ENCODE measurements around the gene ANKRD11. TPM values are rescaled to one million over a fixed set of nuclear protein-coding genes. Genes with fewer than 3 reads are reported as not detected.

Gene ANKRD11
- total and polyA plus RNA-seq, 9 donors, result 52.1 to 188 (median 109) TPM

GRCh38 chr16:89530401-89531381 is 40.3 kb upstream of the ANKRD11 start:
- Histone ChIP-seq H3K27ac (no peak overlapping the region), H3K36me3 (no peaks in the 10 kb centered on the region), H3K4me1 (ENCODE audit: insufficient read depth) (no peaks in the 10 kb centered on the region), H3K4me3 (no peak overlapping the region), H3K27me3 (no peaks in the 10 kb centered on the region), H3K9me3 (no peaks in the 10 kb centered on the region)
- intact Hi-C loops (cut with DNase I), result no loop called here
- TF ChIP-seq, protein P1, sequence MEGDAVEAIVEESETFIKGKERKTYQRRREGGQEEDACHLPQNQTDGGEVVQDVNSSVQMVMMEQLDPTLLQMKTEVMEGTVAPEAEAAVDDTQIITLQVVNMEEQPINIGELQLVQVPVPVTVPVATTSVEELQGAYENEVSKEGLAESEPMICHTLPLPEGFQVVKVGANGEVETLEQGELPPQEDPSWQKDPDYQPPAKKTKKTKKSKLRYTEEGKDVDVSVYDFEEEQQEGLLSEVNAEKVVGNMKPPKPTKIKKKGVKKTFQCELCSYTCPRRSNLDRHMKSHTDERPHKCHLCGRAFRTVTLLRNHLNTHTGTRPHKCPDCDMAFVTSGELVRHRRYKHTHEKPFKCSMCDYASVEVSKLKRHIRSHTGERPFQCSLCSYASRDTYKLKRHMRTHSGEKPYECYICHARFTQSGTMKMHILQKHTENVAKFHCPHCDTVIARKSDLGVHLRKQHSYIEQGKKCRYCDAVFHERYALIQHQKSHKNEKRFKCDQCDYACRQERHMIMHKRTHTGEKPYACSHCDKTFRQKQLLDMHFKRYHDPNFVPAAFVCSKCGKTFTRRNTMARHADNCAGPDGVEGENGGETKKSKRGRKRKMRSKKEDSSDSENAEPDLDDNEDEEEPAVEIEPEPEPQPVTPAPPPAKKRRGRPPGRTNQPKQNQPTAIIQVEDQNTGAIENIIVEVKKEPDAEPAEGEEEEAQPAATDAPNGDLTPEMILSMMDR (IDR thresholded peaks at IDR 0.05), result no peak
- TF ChIP-seq POLR2A (IDR thresholded peaks at IDR 0.05) (no peak), EP300 (IDR thresholded peaks at IDR 0.05) (no peak)
- no peak for DNase-seq
- 88 to 90% (median 89%) methylated on average over 37 of the region's 37 CpGs for WGBS, 3 donors

DNA sequence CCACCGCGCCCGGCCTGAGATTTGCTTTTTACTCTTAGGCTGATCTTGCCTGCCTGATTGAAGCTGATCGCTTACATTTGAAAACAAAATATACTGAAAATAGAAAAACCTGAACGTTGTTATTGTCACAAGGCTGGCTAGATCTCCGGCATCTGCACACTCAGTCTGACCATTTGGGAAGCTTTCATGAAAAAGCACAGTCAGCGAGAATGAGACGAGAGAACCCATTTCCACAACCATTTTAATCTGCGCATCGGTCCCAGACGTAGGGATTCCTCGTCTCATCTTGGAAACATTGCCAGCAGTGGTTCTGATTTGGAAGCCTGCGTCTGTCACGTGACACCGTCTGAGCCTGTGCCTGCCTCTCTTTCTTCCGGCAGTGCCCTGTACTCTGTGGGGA is 38.7 kb upstream of the ANKRD11 start:
- intact Hi-C loops (cut with DNase I), result no loop called here
- Histone ChIP-seq H3K27me3 (no peaks in the 10 kb centered on the region), H3K36me3 (no peaks in the 10 kb centered on the region), H3K27ac (no peak overlapping the region), H3K4me1 (ENCODE audit: insufficient read depth) (no peaks in the 10 kb centered on the region), H3K9me3 (no peaks in the 10 kb centered on the region), H3K4me3 (no peak overlapping the region)
- DNase-seq, result no peak
- TF ChIP-seq EP300 (IDR thresholded peaks at IDR 0.05) (no peak), POLR2A (IDR thresholded peaks at IDR 0.05) (no peak)
- TF ChIP-seq, protein P1 (IDR thresholded peaks at IDR 0.05), result no peak
- WGBS, 3 donors, result 83 to 88% (median 87%) methylated on average over 16 of the region's 16 CpGs

- H3K36me3 ChIP-seq, result no peaks in the 10 kb centered on the region
- H3K4me3 ChIP-seq, result no peak overlapping the region
- no peak overlapping the region for H3K27ac ChIP-seq
- no peaks in the 10 kb centered on the region for H3K27me3 ChIP-seq
- no peak for TF ChIP-seq EP300 (IDR thresholded peaks at IDR 0.05)
- TF ChIP-seq, protein P1 (IDR thresholded peaks at IDR 0.05), result no peak
- no peaks in the 10 kb centered on the region for H3K9me3 ChIP-seq
- intact Hi-C loops (cut with DNase I), result no loop called here
- no peaks in the 10 kb centered on the region for H3K4me1 ChIP-seq (ENCODE audit: insufficient read depth)
- WGBS, 3 donors, result 78 to 81% (median 80%) methylated on average over 20 of the region's 20 CpGs
- DNase-seq, result no peak
Observed at GRCh38 chr16:89525146-89525913, 35.0 kb upstream of the ANKRD11 start.

DNA sequence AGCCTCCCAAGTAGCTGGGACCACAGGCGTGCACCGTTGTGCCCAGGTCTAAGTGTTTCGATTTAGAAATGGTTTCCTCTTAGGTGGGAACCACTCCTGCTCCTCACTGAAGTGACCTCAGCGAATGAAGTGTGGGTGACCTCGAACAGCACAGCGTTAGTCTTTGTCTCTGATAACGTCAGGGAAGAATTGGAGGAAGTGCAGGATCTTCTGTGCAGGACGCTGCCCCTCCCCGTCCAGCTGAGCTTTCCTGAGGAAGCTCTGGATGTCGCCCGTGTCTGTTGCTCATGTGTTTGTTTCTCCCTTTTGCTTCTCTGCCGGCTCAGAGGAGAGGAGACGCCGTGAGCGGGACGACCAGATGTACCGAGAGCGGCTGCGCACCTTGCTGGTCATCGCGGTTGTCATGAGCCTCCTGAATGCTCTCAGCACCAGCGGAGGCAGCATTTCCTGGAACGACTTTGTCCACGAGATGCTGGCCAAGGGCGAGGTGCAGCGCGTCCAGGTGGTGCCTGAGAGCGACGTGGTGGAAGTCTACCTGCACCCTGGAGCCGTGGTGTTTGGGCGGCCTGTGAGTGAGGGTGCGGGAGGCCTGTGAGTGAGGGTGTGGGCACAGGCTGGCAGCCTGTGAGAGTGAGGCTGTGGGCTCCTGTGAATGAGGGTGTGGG is 33.5 kb upstream of the ANKRD11 start:
- Histone ChIP-seq H3K4me3 (no peak overlapping the region), H3K27ac (no peak overlapping the region), H3K27me3 (no peaks in the 10 kb centered on the region), H3K9me3 (no peaks in the 10 kb centered on the region), H3K36me3 (no peaks in the 10 kb centered on the region), H3K4me1 (ENCODE audit: insufficient read depth) (no peaks in the 10 kb centered on the region)
- DNase-seq, result no peak
- intact Hi-C loops (cut with DNase I), result no loop called here
- WGBS, 3 donors, result 79 to 85% (median 84%) methylated on average over 32 of the region's 32 CpGs
- TF ChIP-seq, protein P1 (IDR thresholded peaks at IDR 0.05), result no peak
- TF ChIP-seq POLR2A (IDR thresholded peaks at IDR 0.05) (no peak), EP300 (IDR thresholded peaks at IDR 0.05) (no peak)
